Body of pancreas (tissue), 4 donors: ENCODE results near the gene SH3BP4. TPM values are rescaled to one million over a fixed set of nuclear protein-coding genes. Genes with fewer than 3 reads are reported as not detected.

Source experiments
- ATAC-seq: fragments of 150-250 bp; one replicate; pipeline ENCODE4 v1.9.1; 2016
- DNase-seq, 4 donors: peaks; one replicate each; pipeline ENCODE4 v3.0.0-alpha.2; 2019
- H3K27ac ChIP-seq, 4 donors: fragments of 200-600 bp; sonication (generic); 1 replicate in 3 of 4; 2 replicates in 1 of 4; pipeline versions ENCODE4 v1.5.1 to v1.6.1; 2016 to 2019; ENCODE audit warnings: mild to moderate bottlenecking in 1 of 4, mixed read lengths in 1 of 4, moderate library complexity in 1 of 4
- H3K27me3 ChIP-seq, 2 donors: fragments of 200-600 bp; sonication (generic); one replicate each; pipeline ENCODE4 v1.6.0; 2016; ENCODE audit warnings: mild to moderate bottlenecking in 1 of 2
- H3K36me3 ChIP-seq, 2 donors: fragments of 200-600 bp; sonication (generic); replicated peaks in 1 of 2; 2 replicates each; pipeline ENCODE4 v1.5.1; 2016; ENCODE audit warnings: low read depth in 2 of 2; ENCODE audit not compliant: insufficient read depth in 1 of 2
- H3K4me1 ChIP-seq: fragments of 200-600 bp; sonication (generic); one replicate; pipeline ENCODE4 v1.6.0; 2016
- H3K4me3 ChIP-seq, 2 donors: fragments of 200-600 bp; sonication (generic); 1 replicate in 1 of 2; 2 replicates in 1 of 2; pipeline ENCODE4 v1.5.1; 2016 to 2019
- H3K9me3 ChIP-seq, 3 donors: fragments of 200-600 bp; sonication (generic); 1 replicate in 2 of 3; 2 replicates in 1 of 3; pipeline ENCODE4 v1.5.1; 2016
- CTCF ChIP-seq, 7 experiments: fragments of 450-650 bp in 4 of 7; fragments of 200-600 bp in 3 of 7; sonication (generic) in 3 of 7; IDR thresholded peaks; one replicate each; pipeline ENCODE4 v1.5.1; 2016 to 2019; ENCODE audit warnings: antibody characterized with exemption in 7 of 7
- POLR2A ChIP-seq, 3 donors: fragments of 450-650 bp; IDR thresholded peaks; one replicate each; pipeline ENCODE4 v1.6.1; 2016; ENCODE audit warnings: antibody characterized with exemption in 3 of 3, mild to moderate bottlenecking in 2 of 3
- WGBS, 2 donors: methylation state at CpG; one replicate each; pipeline ENCODE4 v1.1.5; 2017; 5-methylcytosine and 5-hydroxymethylcytosine counted together
- intact Hi-C: fragments of 100-400 bp; cut with DNase I; formaldehyde crosslinking; loops from one replicate; pipeline ENCODE4 v1.15.1; 2023
- total RNA-seq, 2 donors: library from RNA; depleted of rRNA; stranded (reverse); fragments of >200 nt; gene quantifications; one replicate each; pipeline ENCODE4 v1.1.0, GENCODE V29; 2016

Gene SH3BP4
- total RNA-seq, 2 donors from 2014 or later, result 62.6 to 71.9 TPM

DNA sequence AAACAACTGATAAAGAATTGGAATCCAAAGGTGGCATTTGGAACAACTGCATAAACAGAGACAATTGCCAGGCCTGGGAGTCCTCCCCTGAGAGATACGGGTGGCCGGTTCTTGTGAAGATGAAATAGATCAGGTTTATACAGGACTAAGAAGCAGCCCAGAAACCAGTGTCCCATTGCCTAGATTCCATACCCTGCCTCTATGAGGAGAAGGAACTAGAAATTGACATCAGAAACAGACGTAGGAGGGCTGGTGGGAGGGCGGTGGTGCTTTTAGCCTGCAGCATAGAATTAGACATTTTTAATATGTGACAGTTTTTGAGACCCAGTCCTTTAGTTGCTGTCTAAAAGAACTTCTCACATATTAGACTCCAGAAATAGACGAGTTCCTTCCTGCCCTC is 11.8 kb upstream of the SH3BP4 start:
- no peak for DNase-seq
- Histone ChIP-seq H3K9me3 (no peaks in the 10 kb centered on the region), H3K27ac (no peak overlapping the region), H3K36me3 (no peaks in the 10 kb centered on the region), H3K4me3 (no peak overlapping the region), H3K4me1 (no peaks in the 10 kb centered on the region), H3K27me3 (no peaks in the 10 kb centered on the region)
- WGBS, 2 donors, result 81 to 90% methylated on average over 5 of the region's 5 CpGs
- no peak for TF ChIP-seq POLR2A (IDR thresholded peaks at IDR 0.05)
- TF ChIP-seq CTCF (IDR thresholded peaks at IDR 0.05), result no peak
- no peak for ATAC-seq
- intact Hi-C loops, result no loop called here

- no peaks in the 10 kb centered on the region for H3K4me1 ChIP-seq
- ATAC-seq (no peak), DNase-seq (no peak)
- H3K27me3 ChIP-seq, result no peaks in the 10 kb centered on the region
- no peaks in the 10 kb centered on the region for H3K9me3 ChIP-seq
- H3K36me3 ChIP-seq, result no peaks in the 10 kb centered on the region
- TF ChIP-seq CTCF (IDR thresholded peaks at IDR 0.05) (no peak), POLR2A (IDR thresholded peaks at IDR 0.05) (no peak)
- 90 to 94% methylated on average over 6 to 7 of the region's 7 CpGs for WGBS, 2 donors
- H3K27ac ChIP-seq, result no peak overlapping the region
- intact Hi-C loops, result no loop called here
- H3K4me3 ChIP-seq, result no peak overlapping the region
Measured at GRCh38 chr2:234940527-234940926, 11.3 kb upstream of the SH3BP4 start.

GRCh38 chr2:234945339-234945873 is 6.4 kb upstream of the SH3BP4 start:
- no peaks in the 10 kb centered on the region for H3K36me3 ChIP-seq
- DNase-seq (no peak), ATAC-seq (no peak)
- no peak overlapping the region for H3K27ac ChIP-seq
- 83 to 88% methylated on average over 14 of the region's 14 CpGs for WGBS, 2 donors
- no peaks in the 10 kb centered on the region for H3K27me3 ChIP-seq
- no peak overlapping the region for H3K4me3 ChIP-seq
- TF ChIP-seq CTCF (IDR thresholded peaks at IDR 0.05), result no peak
- no peak for TF ChIP-seq POLR2A (IDR thresholded peaks at IDR 0.05)
- intact Hi-C loops, result no loop called here
- H3K9me3 ChIP-seq, result no peaks in the 10 kb centered on the region
- H3K4me1 ChIP-seq, result no peaks in the 10 kb centered on the region

DNA sequence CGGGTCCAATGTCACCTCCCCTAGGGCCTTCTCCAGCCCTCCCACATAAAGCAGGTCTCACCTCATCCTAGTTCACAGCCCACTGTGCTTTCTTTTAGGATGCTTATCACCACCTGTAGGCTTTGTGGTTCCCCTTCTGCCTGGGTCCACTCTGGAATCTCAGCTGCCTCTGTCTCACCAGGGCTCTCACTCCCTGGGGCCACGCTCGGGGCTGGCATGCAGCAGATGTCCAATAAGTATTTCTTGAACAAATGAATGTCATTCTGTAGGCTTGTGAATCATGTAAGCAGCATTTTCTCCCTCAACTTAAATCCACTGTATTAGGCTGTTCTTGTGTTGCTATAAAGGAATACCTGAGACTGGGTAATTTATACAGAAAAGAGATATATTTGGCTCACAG is 4.3 kb upstream of the SH3BP4 start:
- TF ChIP-seq POLR2A (IDR thresholded peaks at IDR 0.05), result no peak
- no peak for TF ChIP-seq CTCF (IDR thresholded peaks at IDR 0.05)
- Histone ChIP-seq H3K9me3 (no peaks in the 10 kb centered on the region), H3K27ac (no peak overlapping the region), H3K4me3 (no peak overlapping the region), H3K27me3 (no peaks in the 10 kb centered on the region), H3K36me3 (no peaks in the 10 kb centered on the region), H3K4me1 (peaks cover 6% of the 10 kb centered on the region)
- 88 to 92% methylated on average over 3 of the region's 3 CpGs for WGBS, 2 donors
- ATAC-seq (no peak), DNase-seq (no peak)
- intact Hi-C loops, result no loop called here

DNA sequence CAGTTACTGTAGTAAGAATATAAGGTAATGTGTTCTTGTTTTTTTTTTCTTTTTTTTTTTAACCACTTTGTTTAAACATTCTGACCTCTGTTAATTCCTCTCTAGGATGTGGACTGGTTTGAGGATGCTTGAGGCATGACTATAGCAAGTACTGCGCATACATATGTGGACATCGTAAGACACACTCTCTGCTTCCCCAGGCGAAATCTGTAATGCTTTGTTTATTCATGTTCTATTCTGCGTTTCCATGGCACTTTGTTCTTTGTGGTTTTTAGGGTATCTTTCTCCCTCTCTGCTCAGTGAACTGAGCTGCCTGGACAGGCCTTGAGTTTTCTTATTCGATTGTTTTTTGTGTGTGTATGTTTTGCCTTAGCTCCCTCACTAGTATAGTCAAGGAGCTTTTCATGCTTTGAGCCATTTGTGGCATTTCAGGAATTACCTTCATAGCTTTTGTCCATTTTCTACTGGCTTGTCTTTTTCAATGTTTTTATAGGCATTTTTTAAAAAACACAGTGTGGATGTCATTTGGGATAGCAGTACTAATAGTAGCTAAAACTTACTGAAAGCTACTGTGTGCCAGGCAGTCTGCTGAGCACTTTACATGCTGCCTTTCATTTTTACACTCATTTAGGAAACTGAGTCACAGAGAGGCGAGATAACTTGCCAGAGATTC is 1.9 kb upstream of the SH3BP4 start:
- Histone ChIP-seq H3K9me3 (no peaks in the 10 kb centered on the region), H3K4me3 (no peak overlapping the region), H3K36me3 (no peaks in the 10 kb centered on the region), H3K27me3 (no peaks in the 10 kb centered on the region), H3K4me1 (peaks cover 15% of the 10 kb centered on the region), H3K27ac (no peak overlapping the region)
- DNase-seq, result no peak
- ATAC-seq, result no peak
- intact Hi-C loops, result no loop called here
- TF ChIP-seq POLR2A (IDR thresholded peaks at IDR 0.05) (no peak), CTCF (IDR thresholded peaks at IDR 0.05) (no peak)
- WGBS, 2 donors, result 79 to 84% methylated on average over 6 of the region's 6 CpGs
